ENCODE measurements around the gene EIF1.
A peak's percentile ranks its signal among the peaks of the same experiment; 100 is the strongest.

EIF1 gene

DNA sequence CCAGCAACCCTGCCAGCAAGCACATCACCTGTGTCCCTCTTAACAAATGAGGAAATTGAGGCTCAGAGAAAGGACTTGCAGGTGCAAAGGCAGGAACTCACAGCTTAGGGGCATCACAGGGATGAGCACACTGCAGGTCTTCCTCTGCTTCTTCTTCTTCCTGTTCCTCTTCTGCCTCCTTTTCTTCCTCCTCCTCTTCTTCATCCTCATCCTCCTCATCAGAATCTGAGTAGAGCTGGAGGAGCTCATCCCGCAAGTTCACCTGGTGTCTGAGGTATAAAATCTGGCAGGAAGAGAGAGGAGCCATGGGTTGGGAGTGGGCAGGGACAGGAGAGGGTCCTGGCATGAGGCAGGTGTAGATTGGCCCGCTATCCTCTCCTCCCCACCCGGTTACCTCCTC lies 43.2 kb downstream of the EIF1 start:
- Histone ChIP-seq H3K4me3 (ENCODE audit: low read depth, low read length) (no peak overlapping the region), H3K4me1 (ENCODE audit: control insufficient read depth in 1 of 2, insufficient read depth in 2 of 2, low read length in 2 of 2) (peaks cover 8 to 11% of the 10 kb centered on the region in 2 experiments), H2BK12ac (ENCODE audit: low read length) (no peak overlapping the region), H3K9ac (ENCODE audit: low read length) (no peak overlapping the region), H3K23ac (ENCODE audit: low read length) (no peak overlapping the region), H3K27me3 (ENCODE audit: insufficient read depth, low read length) (peaks cover 33% of the 10 kb centered on the region), H3K79me2 (ENCODE audit: control insufficient read depth, insufficient read depth, low read length, poor library complexity) (no peaks in the 10 kb centered on the region), H3K27ac (ENCODE audit: low read depth, low read length) (no peak overlapping the region), H3K79me1 (ENCODE audit: low read length) (peaks cover 2% of the 10 kb centered on the region), H3K14ac (ENCODE audit: low read length) (no peak overlapping the region), H4K12ac (ENCODE audit: low read depth, low read length) (no peak overlapping the region), H4K91ac (ENCODE audit: low read depth, low read length) (no peak overlapping the region), H3K36me3 (ENCODE audit: control insufficient read depth in 1 of 2, insufficient read depth in 2 of 2, low read length in 2 of 2) (peaks cover 0 to 3% of the 10 kb centered on the region in 2 experiments), H2AK5ac (ENCODE audit: low read length) (no peak overlapping the region), H3K18ac (ENCODE audit: low read length) (no peak overlapping the region), H2AFZ (ENCODE audit: insufficient read depth, low read length, poor library complexity) (no peak overlapping the region), H4K8ac (ENCODE audit: low read depth, low read length) (no peak overlapping the region), H3K4ac (ENCODE audit: low read depth, low read length) (no peak overlapping the region), H3K9me3 (ENCODE audit: insufficient read depth, low read depth, low read length) (no peaks in the 10 kb centered on the region), H3K4me2 (ENCODE audit: low read length) (no peak overlapping the region), H2BK120ac (ENCODE audit: insufficient read depth, low read length, poor library complexity) (no peak overlapping the region), H2BK5ac (ENCODE audit: low read depth, low read length, poor library complexity) (no peak overlapping the region)
- no peak for DNase-seq
- WGBS (ENCODE audit: extremely low coverage, insufficient coverage, insufficient read length) = no CpG with 5 or more reads among the region's 3 CpGs

- Histone ChIP-seq H3K23ac (ENCODE audit: low read length) (no peak overlapping the region), H2BK5ac (ENCODE audit: low read depth, low read length, poor library complexity) (no peak overlapping the region), H3K27me3 (ENCODE audit: insufficient read depth, low read length) (peaks cover 33% of the 10 kb centered on the region), H3K4ac (ENCODE audit: low read depth, low read length) (no peak overlapping the region), H3K14ac (ENCODE audit: low read length) (no peak overlapping the region), H2AK5ac (ENCODE audit: low read length) (no peak overlapping the region), H3K9ac (ENCODE audit: low read length) (no peak overlapping the region), H3K4me2 (ENCODE audit: low read length) (peak overlapping the region; percentile 83), H3K79me1 (ENCODE audit: low read length) (peaks cover 7% of the 10 kb centered on the region), H3K36me3 (ENCODE audit: control insufficient read depth in 1 of 2, insufficient read depth in 2 of 2, low read length in 2 of 2) (peaks cover 0 to 3% of the 10 kb centered on the region in 2 experiments), H4K91ac (ENCODE audit: low read depth, low read length) (no peak overlapping the region), H4K8ac (ENCODE audit: low read depth, low read length) (no peak overlapping the region), H3K4me1 (ENCODE audit: control insufficient read depth in 1 of 2, insufficient read depth in 2 of 2, low read length in 2 of 2) (peaks cover 8 to 11% of the 10 kb centered on the region in 2 experiments), H3K18ac (ENCODE audit: low read length) (no peak overlapping the region), H2BK12ac (ENCODE audit: low read length) (no peak overlapping the region), H2AFZ (ENCODE audit: insufficient read depth, low read length, poor library complexity) (no peak overlapping the region), H3K79me2 (ENCODE audit: control insufficient read depth, insufficient read depth, low read length, poor library complexity) (no peaks in the 10 kb centered on the region), H3K9me3 (ENCODE audit: insufficient read depth, low read depth, low read length) (no peaks in the 10 kb centered on the region), H3K4me3 (ENCODE audit: low read depth, low read length) (no peak overlapping the region), H2BK120ac (ENCODE audit: insufficient read depth, low read length, poor library complexity) (no peak overlapping the region), H3K27ac (ENCODE audit: low read depth, low read length) (no peak overlapping the region), H4K12ac (ENCODE audit: low read depth, low read length) (no peak overlapping the region)
- no peak for DNase-seq
- WGBS (ENCODE audit: extremely low coverage, insufficient coverage, insufficient read length) = no CpG with 5 or more reads among the region's 40 CpGs
Measured at GRCh38 chr17:41733348-41734138, 44.9 kb downstream of the EIF1 start.

- peak within 1 kb of the TSS; percentile 83 for H3K4me2 ChIP-seq (ENCODE audit: low read length)
- peak; percentile 14 to 60 for DNase-seq
- no peak within 1 kb of the TSS for H3K27ac ChIP-seq (ENCODE audit: low read depth, low read length)
- H4K91ac ChIP-seq (ENCODE audit: low read depth, low read length) = no peak within 1 kb of the TSS
- H3K79me1 ChIP-seq (ENCODE audit: low read length) = peaks cover 7% of the 10 kb centered on the region
- peak within 1 kb of the TSS; percentile 7 for H2BK12ac ChIP-seq (ENCODE audit: low read length)
- H3K14ac ChIP-seq (ENCODE audit: low read length) = no peak within 1 kb of the TSS
- no peak within 1 kb of the TSS for H4K12ac ChIP-seq (ENCODE audit: low read depth, low read length)
- H4K8ac ChIP-seq (ENCODE audit: low read depth, low read length) = peak within 1 kb of the TSS; percentile 74
- no peak within 1 kb of the TSS for H3K23ac ChIP-seq (ENCODE audit: low read length)
- peak within 1 kb of the TSS; percentile 61 for H3K4me3 ChIP-seq (ENCODE audit: low read depth, low read length)
- H3K36me3 ChIP-seq (ENCODE audit: control insufficient read depth in 1 of 2, insufficient read depth in 2 of 2, low read length in 2 of 2) = peaks cover 0 to 3% of the 10 kb centered on the region in 2 experiments
- H3K18ac ChIP-seq (ENCODE audit: low read length) = no peak within 1 kb of the TSS
- no peak within 1 kb of the TSS for H2BK5ac ChIP-seq (ENCODE audit: low read depth, low read length, poor library complexity)
- peak within 1 kb of the TSS; percentile 12 for H2AFZ ChIP-seq (ENCODE audit: insufficient read depth, low read length, poor library complexity)
- H3K79me2 ChIP-seq (ENCODE audit: control insufficient read depth, insufficient read depth, low read length, poor library complexity) = no peaks in the 10 kb centered on the region
- H3K4ac ChIP-seq (ENCODE audit: low read depth, low read length) = no peak within 1 kb of the TSS
- peaks cover 8 to 11% of the 10 kb centered on the region in 2 experiments for H3K4me1 ChIP-seq (ENCODE audit: control insufficient read depth in 1 of 2, insufficient read depth in 2 of 2, low read length in 2 of 2)
- no peak within 1 kb of the TSS for H3K9ac ChIP-seq (ENCODE audit: low read length)
- H3K9me3 ChIP-seq (ENCODE audit: insufficient read depth, low read depth, low read length) = no peaks in the 10 kb centered on the region
- peak within 1 kb of the TSS; percentile 37 for H2BK120ac ChIP-seq (ENCODE audit: insufficient read depth, low read length, poor library complexity)
- no peak within 1 kb of the TSS for H2AK5ac ChIP-seq (ENCODE audit: low read length)
- H3K27me3 ChIP-seq (ENCODE audit: insufficient read depth, low read length) = peaks cover 33% of the 10 kb centered on the region
- WGBS (ENCODE audit: extremely low coverage, insufficient coverage, insufficient read length) = no CpG with 5 or more reads among the region's 77 CpGs
Measured at GRCh38 chr17:41734139-41734948, 45.7 kb downstream of the EIF1 start, which contains the start of gene HAP1. HAP1 (minus strand) TSS chr17:41734643; CDS start chr17:41734634, 9 bp downstream.

GRCh38 chr17:41734949-41735313 lies 46.2 kb downstream of the EIF1 start:
- peaks cover 33% of the 10 kb centered on the region for H3K27me3 ChIP-seq (ENCODE audit: insufficient read depth, low read length)
- no peak overlapping the region for H3K18ac ChIP-seq (ENCODE audit: low read length)
- no peak overlapping the region for H2BK12ac ChIP-seq (ENCODE audit: low read length)
- H2AFZ ChIP-seq (ENCODE audit: insufficient read depth, low read length, poor library complexity) = peak overlapping the region; percentile 12
- H3K14ac ChIP-seq (ENCODE audit: low read length) = no peak overlapping the region
- no peak overlapping the region for H4K12ac ChIP-seq (ENCODE audit: low read depth, low read length)
- H3K23ac ChIP-seq (ENCODE audit: low read length) = no peak overlapping the region
- H3K4ac ChIP-seq (ENCODE audit: low read depth, low read length) = no peak overlapping the region
- peak overlapping the region; percentile 74 for H4K8ac ChIP-seq (ENCODE audit: low read depth, low read length)
- peaks cover 0 to 3% of the 10 kb centered on the region in 2 experiments for H3K36me3 ChIP-seq (ENCODE audit: control insufficient read depth in 1 of 2, insufficient read depth in 2 of 2, low read length in 2 of 2)
- H3K9ac ChIP-seq (ENCODE audit: low read length) = no peak overlapping the region
- H3K79me1 ChIP-seq (ENCODE audit: low read length) = peaks cover 7% of the 10 kb centered on the region
- H4K91ac ChIP-seq (ENCODE audit: low read depth, low read length) = no peak overlapping the region
- no CpG with 5 or more reads among the region's 23 CpGs for WGBS (ENCODE audit: extremely low coverage, insufficient coverage, insufficient read length)
- H2AK5ac ChIP-seq (ENCODE audit: low read length) = no peak overlapping the region
- no peak overlapping the region for H2BK5ac ChIP-seq (ENCODE audit: low read depth, low read length, poor library complexity)
- no peak overlapping the region for H2BK120ac ChIP-seq (ENCODE audit: insufficient read depth, low read length, poor library complexity)
- H3K4me2 ChIP-seq (ENCODE audit: low read length) = peak overlapping the region; percentile 83
- peaks cover 8 to 11% of the 10 kb centered on the region in 2 experiments for H3K4me1 ChIP-seq (ENCODE audit: control insufficient read depth in 1 of 2, insufficient read depth in 2 of 2, low read length in 2 of 2)
- H3K27ac ChIP-seq (ENCODE audit: low read depth, low read length) = no peak overlapping the region
- no peaks in the 10 kb centered on the region for H3K79me2 ChIP-seq (ENCODE audit: control insufficient read depth, insufficient read depth, low read length, poor library complexity)
- DNase-seq = no peak
- no peaks in the 10 kb centered on the region for H3K9me3 ChIP-seq (ENCODE audit: insufficient read depth, low read depth, low read length)
- H3K4me3 ChIP-seq (ENCODE audit: low read depth, low read length) = peak overlapping the region; percentile 13
